HG03565 (cell line): ENCODE results near the gene DRGX.

Source experiments
- ATAC-seq: cut with Tn5 transposase; IDR thresholded peaks from one replicate; pipeline ENCODE4 v1.9.1; 2021; ENCODE audit warnings: mild to moderate bottlenecking, moderate library complexity; ENCODE audit not compliant: unreplicated experiment

Gene DRGX

GRCh38 chr10:49383853-49384252 lies 12.0 kb downstream of the DRGX start:
- ATAC-seq, result no peak

DNA sequence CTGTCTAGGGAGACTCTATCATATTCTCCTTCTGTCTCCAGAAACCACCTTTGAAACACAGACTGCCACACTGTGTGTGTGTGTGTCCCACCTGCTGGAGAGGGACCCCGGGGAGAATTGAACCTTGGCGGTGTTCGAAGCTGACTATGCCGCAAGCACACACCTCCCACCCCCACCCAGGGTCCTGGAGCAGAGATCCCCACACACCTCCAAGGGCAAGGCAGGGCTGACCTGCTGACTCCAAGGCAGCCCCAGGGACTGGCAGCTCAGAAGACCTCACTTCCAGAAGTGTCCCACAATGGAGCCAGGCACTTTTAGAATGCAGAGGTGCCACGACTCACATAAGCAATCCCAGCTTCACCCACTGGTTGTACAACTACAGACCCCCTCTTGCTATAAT lies 13.1 kb downstream of the DRGX start:
- no peak for ATAC-seq

DNA sequence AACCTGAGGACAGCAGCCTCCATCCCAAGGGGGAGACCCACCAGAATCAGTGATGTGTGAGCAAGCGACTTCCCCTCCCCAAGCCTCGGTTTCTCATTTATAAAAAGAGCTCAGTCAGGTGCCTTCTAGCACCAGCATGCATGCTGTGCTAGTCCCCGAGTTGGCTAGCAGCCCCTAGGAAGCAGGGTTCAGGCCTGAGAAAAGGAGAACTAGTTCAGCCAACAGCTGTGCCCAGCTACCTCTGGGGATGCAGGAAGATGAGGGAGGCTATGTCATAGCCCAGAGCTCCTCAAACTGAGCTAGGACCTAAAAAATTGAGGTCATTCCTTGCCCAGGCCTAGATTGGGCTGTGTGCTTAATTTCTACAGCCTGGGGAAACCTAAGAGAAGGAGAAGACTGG lies 13.7 kb downstream of the DRGX start:
- no peak for ATAC-seq

- ATAC-seq, result no peak
Measured at GRCh38 chr10:49381111-49381900, 14.6 kb downstream of the DRGX start.

DNA sequence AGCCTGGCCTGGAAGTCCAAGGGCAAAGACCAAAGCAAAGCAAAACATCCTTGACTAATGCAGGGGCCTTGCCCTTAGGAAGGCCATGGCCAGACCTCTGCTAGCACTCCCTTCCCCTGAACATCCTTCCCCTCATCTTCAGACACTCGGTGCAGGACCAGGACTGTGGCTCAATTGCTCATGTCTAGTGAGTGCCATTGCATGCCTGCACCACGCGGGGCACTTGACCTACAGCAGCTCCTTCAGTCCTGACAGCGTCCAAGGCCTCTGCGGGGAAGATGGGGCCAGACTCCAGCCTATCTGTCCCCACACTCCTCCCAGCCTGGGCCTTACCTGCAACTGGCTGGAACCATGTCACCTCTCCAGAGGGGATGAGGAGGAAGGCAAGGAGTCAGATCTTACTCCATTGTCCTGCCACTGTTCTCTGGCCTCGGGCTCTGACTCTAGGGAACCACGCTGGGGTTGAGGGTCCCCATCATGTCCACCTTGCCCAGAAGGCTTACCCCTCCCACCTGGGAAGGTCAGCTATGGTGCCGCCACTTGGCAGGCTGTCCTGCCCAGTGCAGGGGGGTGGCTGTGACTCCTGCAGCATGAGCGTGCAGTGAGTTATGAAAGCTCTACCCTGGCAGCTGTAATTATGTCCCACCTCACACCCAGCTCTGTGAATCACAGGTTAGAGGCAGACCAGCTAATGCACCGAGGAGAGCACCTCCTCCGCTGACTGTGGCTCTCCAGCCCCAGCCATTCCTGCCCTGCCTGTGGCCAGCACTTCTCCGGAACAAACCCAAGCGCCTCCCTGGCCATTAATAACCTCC lies 16.1 kb downstream of the DRGX start:
- ATAC-seq, result no peak

DNA sequence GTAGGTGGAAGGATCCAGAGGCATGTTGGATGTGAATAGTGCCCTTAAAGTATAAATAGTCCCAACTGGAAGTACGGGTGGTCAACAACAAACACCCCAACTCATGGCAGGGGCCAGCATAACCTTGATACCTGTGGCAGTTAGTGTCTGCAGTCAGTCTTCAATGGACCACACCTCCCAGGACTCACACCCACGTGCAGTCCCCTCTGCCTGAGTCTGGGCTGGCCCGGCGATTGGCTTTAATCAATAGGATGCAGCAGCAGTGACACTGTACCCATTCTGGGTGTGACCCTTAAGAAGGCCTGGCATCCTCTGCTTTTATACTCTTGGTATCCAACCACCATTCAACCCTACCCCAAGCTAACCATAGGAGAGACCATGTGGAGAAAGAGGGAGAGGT lies 18.6 kb downstream of the DRGX start:
- ATAC-seq, result no peak

DNA sequence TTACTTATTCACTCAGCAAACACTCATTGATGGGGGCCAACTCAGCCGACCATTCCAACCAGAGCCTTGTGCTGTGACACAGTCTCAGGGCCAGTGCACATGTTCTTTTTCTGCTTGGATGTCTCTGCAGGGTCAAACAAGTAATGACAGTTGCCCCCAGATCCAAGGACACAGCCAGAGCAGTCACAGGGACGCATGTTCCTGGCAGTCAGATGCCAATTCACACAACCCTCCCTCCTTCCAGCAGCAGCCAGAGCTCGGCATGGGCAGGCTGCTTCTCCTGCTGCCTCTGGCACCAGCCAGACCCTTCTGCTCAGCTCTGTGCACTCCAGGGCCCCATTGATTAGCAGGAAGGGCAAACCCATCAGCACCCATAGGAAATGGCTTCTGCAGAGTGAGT lies 20.3 kb downstream of the DRGX start:
- no peak for ATAC-seq

- no peak for ATAC-seq
Measured at GRCh38 chr10:49374740-49375139, 21.1 kb downstream of the DRGX start.

- no peak for ATAC-seq
Measured at GRCh38 chr10:49373361-49373760, 22.5 kb downstream of the DRGX start.

DNA sequence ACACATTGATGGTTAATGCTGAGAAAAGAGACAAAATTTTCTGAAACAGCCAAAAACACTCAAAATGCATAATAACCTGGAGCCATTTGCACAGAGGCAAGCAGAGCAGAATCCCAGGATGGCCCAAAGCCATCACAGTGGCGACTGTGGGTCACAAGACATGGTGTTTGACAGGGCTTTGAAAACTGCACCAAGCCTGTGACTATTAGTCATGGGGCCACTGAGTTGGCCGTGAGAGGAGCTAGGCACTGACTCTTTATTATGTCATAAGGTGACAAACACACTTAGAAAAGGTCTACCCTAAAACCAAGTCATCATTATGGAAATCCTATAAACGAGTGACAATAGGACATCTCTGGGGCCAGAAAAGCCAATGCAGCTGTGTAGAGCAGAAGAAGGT lies 23.9 kb downstream of the DRGX start:
- no peak for ATAC-seq

DNA sequence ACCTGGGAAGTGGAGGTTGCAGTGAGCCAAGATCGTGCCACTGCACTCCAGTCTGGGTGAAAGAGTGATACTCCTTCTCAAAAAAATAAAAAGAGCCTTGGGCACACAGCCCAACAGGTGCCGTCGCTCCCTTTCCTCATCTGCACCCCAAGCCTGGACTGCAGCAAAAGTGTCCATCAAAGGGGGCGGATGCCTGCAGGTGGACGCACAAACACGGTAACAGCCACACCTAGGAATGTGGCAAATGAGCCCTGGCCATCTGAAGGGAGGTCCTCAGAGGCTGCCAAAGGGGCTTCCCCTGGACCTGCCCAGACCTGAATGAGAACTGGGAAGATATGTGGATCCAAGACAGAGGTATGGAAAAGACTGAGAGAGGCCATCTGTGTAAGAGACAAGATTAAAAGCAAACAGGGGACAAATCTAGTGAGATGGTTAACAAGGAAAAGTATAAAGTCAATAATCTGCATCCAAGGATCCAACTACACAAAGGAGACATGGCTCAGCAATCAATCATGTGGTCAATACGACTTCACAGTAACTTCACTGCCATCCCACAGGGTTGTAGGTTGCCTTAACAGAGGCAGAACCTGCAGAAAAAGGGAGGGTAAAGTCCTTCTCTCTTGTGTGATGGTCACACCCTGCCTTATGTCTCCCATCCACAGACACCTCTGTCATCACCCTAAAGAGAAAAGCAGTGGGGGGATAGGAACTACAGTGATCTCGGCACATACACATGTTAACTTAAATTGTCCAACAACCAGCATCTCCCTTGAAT lies 25.4 kb downstream of the DRGX start:
- no peak for ATAC-seq

GRCh38 chr10:49369216-49370162 lies 26.4 kb downstream of the DRGX start:
- ATAC-seq, result no peak

DNA sequence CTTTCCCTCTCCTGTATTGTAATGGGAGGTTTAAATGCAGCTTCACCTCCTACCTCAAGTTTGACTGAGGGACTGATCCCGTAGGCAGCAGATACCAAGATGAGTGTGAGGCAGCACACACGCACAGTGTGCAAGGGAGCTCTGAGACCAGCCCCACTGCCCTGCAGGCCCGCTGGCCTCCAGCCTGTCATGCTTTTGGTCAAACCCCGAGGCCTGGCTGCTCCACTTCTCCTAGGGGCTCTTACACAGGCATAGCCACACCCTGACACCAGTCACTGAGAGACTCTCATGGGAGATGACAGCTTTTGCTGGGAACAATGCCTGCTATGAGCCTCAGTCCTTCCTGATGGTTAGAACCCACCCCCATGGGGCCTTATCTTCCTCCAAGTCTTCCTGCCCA lies 27.6 kb downstream of the DRGX start:
- no peak for ATAC-seq

- ATAC-seq, result no peak
Measured at GRCh38 chr10:49367600-49367999, 28.3 kb downstream of the DRGX start.

DNA sequence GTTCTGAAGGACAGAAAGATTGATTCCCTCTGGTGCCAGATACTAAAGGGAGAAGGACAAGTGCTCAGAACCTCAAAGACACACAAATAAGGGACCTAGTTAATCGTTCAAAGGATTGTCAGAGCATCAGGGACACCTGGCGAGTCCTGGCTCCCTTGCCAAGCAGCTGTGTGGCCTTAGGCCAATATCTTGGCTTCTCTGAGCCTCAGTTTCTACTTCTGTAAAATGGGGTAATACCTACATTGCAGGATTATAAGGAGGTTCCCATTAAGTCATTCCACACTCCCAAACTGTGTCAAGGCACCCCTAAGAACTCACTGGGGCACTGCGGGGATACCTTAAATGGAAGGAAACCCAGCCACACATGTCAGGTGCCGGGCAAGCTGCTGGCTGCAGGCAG lies 29.4 kb downstream of the DRGX start:
- no peak for ATAC-seq

- ATAC-seq, result no peak
Measured at GRCh38 chr10:49365675-49366415, 30.0 kb downstream of the DRGX start.

GRCh38 chr10:49365275-49365674 lies 30.6 kb downstream of the DRGX start:
- ATAC-seq, result no peak

GRCh38 chr10:49364747-49365146 lies 31.1 kb downstream of the DRGX start:
- no peak for ATAC-seq

DNA sequence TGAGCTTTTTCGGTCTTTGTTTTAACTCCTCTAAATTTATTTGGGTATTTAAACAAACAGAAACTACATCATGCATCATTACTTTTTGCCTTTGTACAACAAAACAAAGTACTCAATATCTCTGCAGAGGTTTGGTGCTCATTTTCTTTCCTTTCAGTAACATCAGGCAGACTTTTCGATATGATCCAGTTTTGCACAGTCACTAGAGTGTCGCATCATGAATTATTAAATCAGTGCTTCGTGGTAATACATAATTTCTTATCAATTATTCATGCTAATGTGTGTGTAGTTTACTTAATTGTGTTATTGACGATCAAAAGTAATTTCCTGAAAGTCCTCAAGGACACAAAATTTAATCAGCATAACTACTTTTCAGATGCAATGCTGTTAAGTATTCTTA lies 31.8 kb downstream of the DRGX start:
- no peak for ATAC-seq
